Pancreas (tissue), 10 donors: Measurements from ENCODE around the gene ZNF692. TPM values are rescaled to one million over a fixed set of nuclear protein-coding genes. Genes with fewer than 3 reads are reported as not detected.

Experiments
- ATAC-seq, 4 donors: fragments of 200-7000 bp; cut with Tn5 transposase; one replicate each; pipeline versions ENCODE4 v1.8.0 to v1.9.1; 2020; ENCODE audit warnings: mild to moderate bottlenecking in 4 of 4, moderate library complexity in 4 of 4
- DNase-seq, 6 donors: peaks; one replicate each; pipeline ENCODE4 v3.0.0-alpha.2; 2020
- FAIRE-seq: peaks from 2 replicates; lab custom pipeline; 2012; peaks lifted over from hg19 to GRCh38; lab: Jason Lieb, UNC
- H3K27ac ChIP-seq, 4 donors: fragments of 200-600 bp; sonication (generic); 1 replicate in 3 of 4; 2 replicates in 1 of 4; pipeline versions ENCODE4 v1.5.0 to v1.8.0; 2020
- H3K27me3 ChIP-seq, 4 donors: fragments of 200-600 bp; one replicate each; pipeline ENCODE4 v1.8.0; 2021
- H3K36me3 ChIP-seq, 3 donors: fragments of 200-600 bp; sonication (generic) in 1 of 3; one replicate each; pipeline versions ENCODE4 v1.5.0 to v1.8.0; 2020 to 2021
- H3K4me1 ChIP-seq, 3 donors: fragments of 200-600 bp; one replicate each; pipeline ENCODE4 v1.8.0; 2021
- H3K4me3 ChIP-seq, 4 donors: fragments of 200-600 bp; sonication (generic) in 2 of 4; one replicate each; pipeline versions ENCODE4 v1.5.0 to v1.8.0; 2020 to 2021
- H3K9me3 ChIP-seq, 4 donors: fragments of 200-600 bp; one replicate each; pipeline ENCODE4 v1.8.0; 2021
- WGBS, 2 donors: extraction: QIAGEN DNeasy Blood & Tissue Kit; methylation state at CpG; one replicate each; pipeline ENCODE4 v1.1.7; 2013; 5-methylcytosine and 5-hydroxymethylcytosine counted together
- intact Hi-C, 3 donors: fragments of 100-400 bp; cut with DNase I; formaldehyde crosslinking; loops; one replicate each; pipeline versions ENCODE4 v1.11.1 to v1.14.2; 2022
- polyA plus RNA-seq, 2 donors: library from polyadenylated mRNA; stranded (reverse); fragments of 200-250 nt; gene quantifications; one replicate each; pipeline ENCODE4 v1.2.3, GENCODE V29; 2013
- total RNA-seq, 6 donors: library from RNA; stranded (reverse); fragmentation: NEBNext Ultra II Directional in 4 of 6; extraction: Animal tissue kit (Norgen Biotek cat#: 25700) in 4 of 6; gene quantifications; one replicate each; pipeline versions ENCODE4 v1.2.1 to v1.2.4, GENCODE V29; 2021 to 2023
- TF ChIP-seq, protein P1 (sequence below), 4 donors: fragments of 200-600 bp; sonication (generic) in 3 of 4; IDR thresholded peaks; one replicate each; pipeline versions ENCODE4 v1.5.0 to v1.8.0; 2021; ENCODE audit warnings: antibody characterized with exemption in 4 of 4
- donor health status: healthy with polysubstance abuse.
- donor health status: DM: no; HTN: no; CAD: no; lungs with moderate emphysema.
- donor health status: DM: no; HTN: no; CAD: no.
- donor health status: control.
- donor health status: control.
- donor health status: Bipolar disorder and iron deficiency.
- donor health status: DM: yes; HTN: yes; CAD: no.
- donor health status: DM: no; HTN: no; CAD: no.
- donor health status: DM: no; HTN: no; CAD: no.
- donor health status: DM: yes; HTN: yes; CAD: no.

The ZNF692 gene
- total and polyA plus RNA-seq, 8 donors: 11.9 to 233 (median 21.6) TPM

DNA sequence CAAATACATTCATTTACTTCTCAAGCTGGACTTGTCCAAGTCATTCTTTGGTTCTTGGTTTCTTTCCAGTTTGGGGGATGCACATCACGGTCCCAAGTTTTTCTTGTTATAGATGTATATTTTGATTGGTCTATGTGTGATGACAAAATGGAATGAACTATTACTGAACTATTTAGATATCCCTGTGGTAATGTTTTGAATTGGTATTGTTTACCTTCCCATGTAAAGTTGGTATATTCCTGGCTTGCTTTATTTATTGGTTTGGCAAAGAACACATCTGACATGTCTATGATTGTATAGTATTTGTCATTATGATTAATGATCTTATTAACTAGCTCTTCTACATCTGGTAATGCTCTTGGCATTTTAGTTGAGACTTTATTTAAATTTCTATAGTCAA is 22.4 kb upstream of the ZNF692 start:
- no peak for FAIRE-seq
- 78 to 79% methylated on average over 1 of the region's 1 CpG for WGBS, 2 donors
- no peaks in the 10 kb centered on the region for H3K4me1 ChIP-seq

DNA sequence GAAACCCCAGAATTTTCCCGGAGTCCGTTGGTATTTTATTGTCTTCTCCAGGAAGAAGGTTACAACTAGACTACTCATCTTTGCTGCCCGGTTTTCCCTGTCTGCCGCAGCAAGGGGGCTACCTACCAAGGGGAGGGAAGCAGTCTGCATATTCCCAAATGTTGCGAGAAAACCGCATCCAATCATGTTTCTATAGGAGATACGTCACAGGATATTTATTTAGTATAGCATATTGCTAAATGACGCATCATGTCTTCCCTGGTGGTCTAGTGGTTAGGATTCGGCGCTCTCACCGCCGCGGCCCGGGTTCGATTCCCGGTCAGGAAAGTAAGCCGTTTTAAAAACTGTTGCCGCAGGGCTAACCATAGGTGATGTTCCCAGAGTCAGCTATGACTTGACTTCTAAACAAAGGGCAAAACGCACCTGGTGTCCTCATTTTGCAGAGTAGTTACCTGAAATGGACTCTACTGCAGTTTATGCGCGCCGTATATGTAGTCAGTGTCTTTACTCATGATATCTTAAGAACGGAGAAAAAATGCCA is 15.2 kb upstream of the ZNF692 start:
- peak; percentile 20 for FAIRE-seq
- H3K27ac ChIP-seq: peak overlapping the region; percentile 88 to 94 (median 90)
- WGBS, 2 donors: 1 to 3% methylated on average over 23 of the region's 23 CpGs

More for the DNA sequence above, 22.4 kb upstream of the ZNF692 start:
- TF ChIP-seq, protein P1, sequence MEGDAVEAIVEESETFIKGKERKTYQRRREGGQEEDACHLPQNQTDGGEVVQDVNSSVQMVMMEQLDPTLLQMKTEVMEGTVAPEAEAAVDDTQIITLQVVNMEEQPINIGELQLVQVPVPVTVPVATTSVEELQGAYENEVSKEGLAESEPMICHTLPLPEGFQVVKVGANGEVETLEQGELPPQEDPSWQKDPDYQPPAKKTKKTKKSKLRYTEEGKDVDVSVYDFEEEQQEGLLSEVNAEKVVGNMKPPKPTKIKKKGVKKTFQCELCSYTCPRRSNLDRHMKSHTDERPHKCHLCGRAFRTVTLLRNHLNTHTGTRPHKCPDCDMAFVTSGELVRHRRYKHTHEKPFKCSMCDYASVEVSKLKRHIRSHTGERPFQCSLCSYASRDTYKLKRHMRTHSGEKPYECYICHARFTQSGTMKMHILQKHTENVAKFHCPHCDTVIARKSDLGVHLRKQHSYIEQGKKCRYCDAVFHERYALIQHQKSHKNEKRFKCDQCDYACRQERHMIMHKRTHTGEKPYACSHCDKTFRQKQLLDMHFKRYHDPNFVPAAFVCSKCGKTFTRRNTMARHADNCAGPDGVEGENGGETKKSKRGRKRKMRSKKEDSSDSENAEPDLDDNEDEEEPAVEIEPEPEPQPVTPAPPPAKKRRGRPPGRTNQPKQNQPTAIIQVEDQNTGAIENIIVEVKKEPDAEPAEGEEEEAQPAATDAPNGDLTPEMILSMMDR (IDR thresholded peaks at IDR 0.05): no peak
- ATAC-seq: no peak
- Histone ChIP-seq H3K27ac (no peak overlapping the region), H3K36me3 (no peaks in the 10 kb centered on the region), H3K27me3 (no peaks in the 10 kb centered on the region), H3K4me3 (no peak overlapping the region), H3K9me3 (no peaks in the 10 kb centered on the region)
- DNase-seq: no peak
- intact Hi-C loops: no loop called here

DNA sequence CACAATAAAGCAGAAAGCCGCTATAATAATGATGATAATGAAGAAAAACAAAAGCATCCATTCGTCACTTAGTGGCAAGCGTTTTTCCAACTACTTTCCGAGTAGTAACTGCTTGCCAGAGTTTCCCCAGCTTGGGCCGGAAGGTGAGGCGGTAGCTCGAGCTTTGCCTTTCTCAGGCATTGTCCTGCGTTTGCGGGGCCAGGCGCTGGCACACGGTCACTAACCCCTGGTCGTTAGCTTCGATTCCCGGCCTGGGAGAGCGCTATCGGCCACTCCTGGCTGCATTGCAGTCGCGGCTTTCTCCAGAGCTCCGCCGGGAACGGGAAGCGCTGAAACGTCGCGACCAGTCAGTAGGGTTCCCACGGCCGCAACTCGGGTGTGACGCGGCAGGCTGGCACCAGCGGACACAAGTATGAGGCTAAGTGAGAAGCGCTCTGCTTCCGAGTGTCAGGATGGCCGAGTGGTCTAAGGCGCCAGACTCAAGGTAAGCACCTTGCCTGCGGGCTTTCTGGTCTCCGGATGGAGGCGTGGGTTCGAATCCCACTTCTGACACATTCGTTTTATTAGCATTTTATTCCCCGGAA is 14.6 kb upstream of the ZNF692 start:
- 0 to 1% methylated on average over 41 of the region's 41 CpGs for WGBS, 2 donors
- intact Hi-C loops: no loop called here
- no peak for FAIRE-seq
- DNase-seq: peak; percentile 90 to 99 (median 96)
- Histone ChIP-seq H3K36me3 (no peaks in the 10 kb centered on the region), H3K27ac (peak overlapping the region; percentile 88 to 94 (median 90)), H3K9me3 (no peaks in the 10 kb centered on the region), H3K27me3 (no peaks in the 10 kb centered on the region), H3K4me1 (peaks cover 0 to 3% (median 0%) of the 10 kb centered on the region in 3 donors), H3K4me3 (peak overlapping the region; percentile 31 to 46 (median 40))
- peak; percentile 89 to 97 (median 90) for ATAC-seq
- TF ChIP-seq, protein P1 (IDR thresholded peaks at IDR 0.05): no peak

More for the DNA sequence above, 15.2 kb upstream of the ZNF692 start:
- no peaks in the 10 kb centered on the region for H3K27me3 ChIP-seq
- H3K4me3 ChIP-seq: peak overlapping the region; percentile 10 to 46 (median 38)
- DNase-seq: peak; percentile 62 to 91 (median 82)
- intact Hi-C loops: no loop called here
- peak; percentile 66 to 81 (median 74) for ATAC-seq
- no peaks in the 10 kb centered on the region for H3K9me3 ChIP-seq
- no peaks in the 10 kb centered on the region for H3K36me3 ChIP-seq
- TF ChIP-seq, protein P1 (IDR thresholded peaks at IDR 0.05): no peak
- H3K4me1 ChIP-seq: peaks cover 0 to 3% (median 0%) of the 10 kb centered on the region in 3 donors

DNA sequence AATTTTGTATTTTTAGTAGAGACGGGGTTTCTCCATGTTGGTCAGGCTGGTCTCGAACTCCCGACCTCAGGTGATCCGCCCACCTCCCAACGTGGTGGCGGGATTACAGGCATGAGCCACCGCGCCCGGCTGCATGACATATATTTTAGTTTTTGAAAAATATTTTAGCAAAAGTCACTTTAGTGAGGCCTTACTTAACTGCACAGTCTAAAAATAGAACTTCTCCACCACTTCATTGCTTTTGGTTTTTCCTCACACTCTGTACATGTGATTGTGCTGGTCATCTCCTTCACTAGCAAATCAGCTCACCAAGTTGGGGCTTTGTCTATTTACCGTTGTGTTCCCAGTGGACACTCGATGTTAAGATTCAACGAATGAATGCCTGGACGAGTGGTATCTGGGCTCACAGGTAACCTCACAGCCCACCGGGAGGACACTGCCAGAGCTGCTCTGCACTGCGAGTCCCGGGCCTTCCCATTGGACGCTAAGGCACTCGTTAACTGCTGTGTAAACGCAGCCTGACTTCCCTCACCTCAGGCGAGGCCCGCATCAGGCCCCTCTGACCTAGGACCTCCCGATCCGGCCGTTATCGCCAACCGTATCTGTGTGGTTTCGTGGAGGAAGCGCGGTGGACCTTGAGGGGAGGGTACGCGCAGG is 14.0 kb upstream of the ZNF692 start:
- intact Hi-C loops: no loop called here
- peak; percentile 45 to 78 (median 60) for DNase-seq
- peak; percentile 60 to 80 (median 70) for ATAC-seq
- H3K27ac ChIP-seq: peak overlapping the region; percentile 88 to 94 (median 90)
- H3K4me1 ChIP-seq: peaks cover 0 to 3% (median 0%) of the 10 kb centered on the region in 3 donors
- 4 to 5% methylated on average over 31 of the region's 31 CpGs for WGBS, 2 donors
- no peak for FAIRE-seq
- no peaks in the 10 kb centered on the region for H3K27me3 ChIP-seq
- TF ChIP-seq, protein P1 (IDR thresholded peaks at IDR 0.05): no peak
- no peaks in the 10 kb centered on the region for H3K36me3 ChIP-seq
- peak overlapping the region; percentile 31 to 46 (median 40) for H3K4me3 ChIP-seq
- no peaks in the 10 kb centered on the region for H3K9me3 ChIP-seq
